HepG2 (cell line): Measurements from ENCODE around the gene SLC17A9. TPM values are rescaled to one million over a fixed set of nuclear protein-coding genes. Genes with fewer than 3 reads are reported as not detected.

Experiments
- CCDC6 ChIP-seq: sonication (generic); formaldehyde crosslinking; IDR thresholded peaks from 2 replicates; pipeline ENCODE4 v1.8.1; 2022; ENCODE audit warnings: mild to moderate bottlenecking, missing genetic modification reagents, moderate library complexity
- FOSL2 ChIP-seq: sonication (generic); formaldehyde crosslinking; IDR thresholded peaks from 2 replicates; pipeline ENCODE4 v1.4.0; 2020; ENCODE audit warnings: missing genetic modification reagents
- GFI1 ChIP-seq: sonication (generic); formaldehyde crosslinking; IDR thresholded peaks from 2 replicates; pipeline ENCODE4 v1.5.0; 2020; ENCODE audit warnings: missing genetic modification reagents, mild to moderate bottlenecking, borderline replicate concordance
- PAX8 ChIP-seq: sonication (generic); formaldehyde crosslinking; IDR thresholded peaks from 2 replicates; pipeline ENCODE4 v1.8.0; 2022; ENCODE audit warnings: mild to moderate bottlenecking, missing genetic modification reagents, borderline replicate concordance
- SAP130 ChIP-seq: IDR thresholded peaks from 2 replicates; pipeline ENCODE4 v1.6.1; 2016; ENCODE audit warnings: low read depth
- SOX6 ChIP-seq, 2 experiments: fragments of 450-650 bp in 1 of 2; sonication (generic) in 1 of 2; formaldehyde crosslinking in 1 of 2; IDR thresholded peaks; 2 replicates each; pipeline versions ENCODE4 v1.4.0 to v1.6.1; 2017 to 2020; ENCODE audit warnings: antibody characterized with exemption in 1 of 2, mild to moderate bottlenecking in 1 of 2, missing genetic modification reagents in 1 of 2
- XRCC5 ChIP-seq: fragments of 200-400 bp; formaldehyde crosslinking; optimal IDR thresholded peaks from 2 replicates; pipeline ENCODE3; 2017; ENCODE audit warnings: mild to moderate bottlenecking, low read length
- ZNF543 ChIP-seq: sonication (generic); formaldehyde crosslinking; IDR thresholded peaks from 2 replicates; pipeline ENCODE4 v1.4.0; 2020; ENCODE audit warnings: mild to moderate bottlenecking, missing genetic modification reagents
- ZNF546 ChIP-seq: sonication (generic); formaldehyde crosslinking; conservative IDR thresholded peaks from 2 replicates; pipeline ENCODE4 v1.8.1; 2023; ENCODE audit warnings: mild to moderate bottlenecking, missing genetic modification reagents
- ZSCAN25 ChIP-seq: sonication (generic); formaldehyde crosslinking; IDR thresholded peaks from 2 replicates; pipeline ENCODE4 v1.8.0; 2022; ENCODE audit warnings: mild to moderate bottlenecking, missing genetic modification reagents
- polyA plus RNA-seq, 8 experiments: library from polyadenylated mRNA; depleted of rRNA in 3 of 8; stranded (reverse) in 7 of 8; unstranded in 1 of 8; fragments of >200 nt; fragmentation: Illumina TruSeq in 4 of 8; extraction: Trizol in 4 of 8; gene quantifications; 2 replicates each; pipeline versions ENCODE4 v1.2.1 to v1.2.3, GENCODE V29; 2011 to 2016; ENCODE audit warnings: low read depth in 4 of 8, missing spikeins in 1 of 8, mixed read lengths in 1 of 8; ENCODE audit not compliant: insufficient read depth in 1 of 8
- total RNA-seq, 5 experiments: library from RNA; depleted of rRNA; stranded (reverse); fragments of >200 nt; fragmentation: Illumina TruSeq; extraction: Trizol; gene quantifications; 2 replicates each; pipeline ENCODE4 v1.2.3, GENCODE V29; 2016; ENCODE audit warnings: low read depth in 1 of 5
- TF ChIP-seq, protein P1 (sequence below): fragments of 450-650 bp; IDR thresholded peaks from 2 replicates; pipeline ENCODE4 v1.6.1; 2016
- TF ChIP-seq, protein P2 (sequence below): IDR thresholded peaks from 2 replicates; pipeline ENCODE4 v1.6.1; 2016; ENCODE audit warnings: mild to moderate bottlenecking, missing biosample characterization, missing genetic modification reagents
- TF ChIP-seq, protein P3 (sequence below), 2 experiments: sonication (generic) in 1 of 2; formaldehyde crosslinking in 1 of 2; IDR thresholded peaks; 2 replicates each; pipeline versions ENCODE4 v1.4.0 to v1.6.1; 2018 to 2020; ENCODE audit warnings: missing genetic modification reagents in 2 of 2, borderline replicate concordance in 1 of 2, low read depth in 1 of 2, mild to moderate bottlenecking in 1 of 2, missing biosample characterization in 1 of 2
- TF ChIP-seq, protein P4 (sequence below): sonication (generic); formaldehyde crosslinking; IDR thresholded peaks from 2 replicates; pipeline ENCODE4 v1.9.0; 2021; ENCODE audit warnings: mild to moderate bottlenecking, missing genetic modification reagents
- TF ChIP-seq, protein P5 (sequence below): sonication (generic); formaldehyde crosslinking; IDR thresholded peaks from 2 replicates; pipeline ENCODE4 v1.8.1; 2023; ENCODE audit warnings: mild to moderate bottlenecking, missing genetic modification reagents

The SLC17A9 gene
- total and polyA plus RNA-seq, 2 of the 13 experiments (the other 11 are each of a cell fraction or from before 2014, with no cell fraction given), result 110 to 191 TPM

DNA sequence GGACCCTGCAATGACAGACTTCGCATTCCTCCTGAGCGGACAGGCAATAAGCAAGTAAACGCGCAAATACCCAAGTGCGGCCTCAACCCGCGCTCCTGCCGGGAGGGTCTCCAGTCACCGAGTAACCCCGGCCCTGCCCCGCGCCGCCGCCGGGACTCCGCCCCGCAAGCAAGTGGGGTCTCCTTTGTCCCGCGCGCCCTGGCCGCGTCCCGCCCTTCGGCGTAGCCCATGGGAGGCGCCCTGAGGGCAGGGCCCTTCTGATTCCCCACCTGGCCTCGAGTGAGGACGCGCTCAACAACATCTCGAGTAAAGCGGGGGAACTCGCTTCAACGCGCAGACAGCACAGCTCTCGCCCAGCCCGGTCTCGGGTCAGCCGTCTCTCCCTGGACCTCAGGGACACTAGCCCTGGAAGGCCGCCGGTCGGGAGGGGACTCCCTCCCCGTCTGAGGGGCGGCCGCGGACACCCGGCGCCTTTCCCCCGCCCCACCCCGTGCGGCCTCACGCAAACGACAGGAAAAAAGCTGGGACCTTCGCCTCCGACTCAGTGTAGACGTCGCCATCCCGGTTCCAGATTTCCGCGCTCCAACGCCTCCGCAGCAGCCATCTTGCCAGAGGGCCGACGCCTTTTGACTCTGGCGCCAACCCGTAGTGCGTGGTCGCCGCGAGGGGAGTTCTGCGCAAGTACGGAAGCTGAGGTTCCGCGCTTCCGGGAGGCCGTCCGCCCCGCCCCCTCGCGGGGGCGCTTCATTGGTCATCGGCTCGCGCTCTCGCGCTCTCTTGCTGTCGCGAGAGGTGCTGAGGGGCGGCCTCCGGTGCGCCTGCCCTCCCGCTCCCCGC is 15.0 kb upstream of the SLC17A9 start (continued):
- TF ChIP-seq, protein P1, sequence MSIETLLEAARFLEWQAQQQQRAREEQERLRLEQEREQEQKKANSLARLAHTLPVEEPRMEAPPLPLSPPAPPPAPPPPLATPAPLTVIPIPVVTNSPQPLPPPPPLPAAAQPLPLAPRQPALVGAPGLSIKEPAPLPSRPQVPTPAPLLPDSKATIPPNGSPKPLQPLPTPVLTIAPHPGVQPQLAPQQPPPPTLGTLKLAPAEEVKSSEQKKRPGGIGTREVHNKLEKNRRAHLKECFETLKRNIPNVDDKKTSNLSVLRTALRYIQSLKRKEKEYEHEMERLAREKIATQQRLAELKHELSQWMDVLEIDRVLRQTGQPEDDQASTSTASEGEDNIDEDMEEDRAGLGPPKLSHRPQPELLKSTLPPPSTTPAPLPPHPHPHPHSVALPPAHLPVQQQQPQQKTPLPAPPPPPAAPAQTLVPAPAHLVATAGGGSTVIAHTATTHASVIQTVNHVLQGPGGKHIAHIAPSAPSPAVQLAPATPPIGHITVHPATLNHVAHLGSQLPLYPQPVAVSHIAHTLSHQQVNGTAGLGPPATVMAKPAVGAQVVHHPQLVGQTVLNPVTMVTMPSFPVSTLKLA, result peak; percentile 72
- TF ChIP-seq ZSCAN25 (CRISPR knock-in tag) (peak; percentile 51; the same call in 1 of the 2 replicates), ZNF546 (CRISPR knock-in tag) (peak; percentile 64; the same call in 1 of the 2 replicates), PAX8 (CRISPR knock-in tag) (no peak; the same call in 1 of the 2 replicates), FOSL2 (CRISPR knock-in tag) (peak; percentile 56), XRCC5 (no peak), SAP130 (CRISPR knock-in tag) (peak; percentile 100), SOX6 (IDR thresholded peaks at IDR 0.05) (no peak), SOX6 (CRISPR knock-in tag; IDR thresholded peaks at IDR 0.05) (peak; percentile 60), CCDC6 (CRISPR knock-in tag) (peak; percentile 83), GFI1 (CRISPR knock-in tag) (peak; percentile 72; the same call in 1 of the 2 replicates), ZNF543 (peak; percentile 92)
- TF ChIP-seq, protein P2, sequence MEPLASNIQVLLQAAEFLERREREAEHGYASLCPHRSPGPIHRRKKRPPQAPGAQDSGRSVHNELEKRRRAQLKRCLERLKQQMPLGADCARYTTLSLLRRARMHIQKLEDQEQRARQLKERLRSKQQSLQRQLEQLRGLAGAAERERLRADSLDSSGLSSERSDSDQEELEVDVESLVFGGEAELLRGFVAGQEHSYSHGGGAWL (CRISPR knock-in tag), result peak; percentile 93
- TF ChIP-seq, protein P3, sequence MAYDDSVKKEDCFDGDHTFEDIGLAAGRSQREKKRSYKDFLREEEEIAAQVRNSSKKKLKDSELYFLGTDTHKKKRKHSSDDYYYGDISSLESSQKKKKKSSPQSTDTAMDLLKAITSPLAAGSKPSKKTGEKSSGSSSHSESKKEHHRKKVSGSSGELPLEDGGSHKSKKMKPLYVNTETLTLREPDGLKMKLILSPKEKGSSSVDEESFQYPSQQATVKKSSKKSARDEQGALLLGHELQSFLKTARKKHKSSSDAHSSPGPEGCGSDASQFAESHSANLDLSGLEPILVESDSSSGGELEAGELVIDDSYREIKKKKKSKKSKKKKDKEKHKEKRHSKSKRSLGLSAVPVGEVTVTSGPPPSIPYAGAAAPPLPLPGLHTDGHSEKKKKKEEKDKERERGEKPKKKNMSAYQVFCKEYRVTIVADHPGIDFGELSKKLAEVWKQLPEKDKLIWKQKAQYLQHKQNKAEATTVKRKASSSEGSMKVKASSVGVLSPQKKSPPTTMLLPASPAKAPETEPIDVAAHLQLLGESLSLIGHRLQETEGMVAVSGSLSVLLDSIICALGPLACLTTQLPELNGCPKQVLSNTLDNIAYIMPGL (CRISPR knock-in tag; IDR thresholded peaks at IDR 0.05; ENCODE audit: borderline replicate concordance in 1 of 2, low read depth in 1 of 2), result peak; percentile 86 to 98
- TF ChIP-seq, protein P4, sequence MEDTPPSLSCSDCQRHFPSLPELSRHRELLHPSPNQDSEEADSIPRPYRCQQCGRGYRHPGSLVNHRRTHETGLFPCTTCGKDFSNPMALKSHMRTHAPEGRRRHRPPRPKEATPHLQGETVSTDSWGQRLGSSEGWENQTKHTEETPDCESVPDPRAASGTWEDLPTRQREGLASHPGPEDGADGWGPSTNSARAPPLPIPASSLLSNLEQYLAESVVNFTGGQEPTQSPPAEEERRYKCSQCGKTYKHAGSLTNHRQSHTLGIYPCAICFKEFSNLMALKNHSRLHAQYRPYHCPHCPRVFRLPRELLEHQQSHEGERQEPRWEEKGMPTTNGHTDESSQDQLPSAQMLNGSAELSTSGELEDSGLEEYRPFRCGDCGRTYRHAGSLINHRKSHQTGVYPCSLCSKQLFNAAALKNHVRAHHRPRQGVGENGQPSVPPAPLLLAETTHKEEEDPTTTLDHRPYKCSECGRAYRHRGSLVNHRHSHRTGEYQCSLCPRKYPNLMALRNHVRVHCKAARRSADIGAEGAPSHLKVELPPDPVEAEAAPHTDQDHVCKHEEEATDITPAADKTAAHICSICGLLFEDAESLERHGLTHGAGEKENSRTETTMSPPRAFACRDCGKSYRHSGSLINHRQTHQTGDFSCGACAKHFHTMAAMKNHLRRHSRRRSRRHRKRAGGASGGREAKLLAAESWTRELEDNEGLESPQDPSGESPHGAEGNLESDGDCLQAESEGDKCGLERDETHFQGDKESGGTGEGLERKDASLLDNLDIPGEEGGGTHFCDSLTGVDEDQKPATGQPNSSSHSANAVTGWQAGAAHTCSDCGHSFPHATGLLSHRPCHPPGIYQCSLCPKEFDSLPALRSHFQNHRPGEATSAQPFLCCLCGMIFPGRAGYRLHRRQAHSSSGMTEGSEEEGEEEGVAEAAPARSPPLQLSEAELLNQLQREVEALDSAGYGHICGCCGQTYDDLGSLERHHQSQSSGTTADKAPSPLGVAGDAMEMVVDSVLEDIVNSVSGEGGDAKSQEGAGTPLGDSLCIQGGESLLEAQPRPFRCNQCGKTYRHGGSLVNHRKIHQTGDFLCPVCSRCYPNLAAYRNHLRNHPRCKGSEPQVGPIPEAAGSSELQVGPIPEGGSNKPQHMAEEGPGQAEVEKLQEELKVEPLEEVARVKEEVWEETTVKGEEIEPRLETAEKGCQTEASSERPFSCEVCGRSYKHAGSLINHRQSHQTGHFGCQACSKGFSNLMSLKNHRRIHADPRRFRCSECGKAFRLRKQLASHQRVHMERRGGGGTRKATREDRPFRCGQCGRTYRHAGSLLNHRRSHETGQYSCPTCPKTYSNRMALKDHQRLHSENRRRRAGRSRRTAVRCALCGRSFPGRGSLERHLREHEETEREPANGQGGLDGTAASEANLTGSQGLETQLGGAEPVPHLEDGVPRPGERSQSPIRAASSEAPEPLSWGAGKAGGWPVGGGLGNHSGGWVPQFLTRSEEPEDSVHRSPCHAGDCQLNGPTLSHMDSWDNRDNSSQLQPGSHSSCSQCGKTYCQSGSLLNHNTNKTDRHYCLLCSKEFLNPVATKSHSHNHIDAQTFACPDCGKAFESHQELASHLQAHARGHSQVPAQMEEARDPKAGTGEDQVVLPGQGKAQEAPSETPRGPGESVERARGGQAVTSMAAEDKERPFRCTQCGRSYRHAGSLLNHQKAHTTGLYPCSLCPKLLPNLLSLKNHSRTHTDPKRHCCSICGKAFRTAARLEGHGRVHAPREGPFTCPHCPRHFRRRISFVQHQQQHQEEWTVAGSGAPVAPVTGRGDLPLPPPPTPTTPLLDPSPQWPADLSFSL, result no peak; the same call in 1 of the 2 replicates
- TF ChIP-seq, protein P5, sequence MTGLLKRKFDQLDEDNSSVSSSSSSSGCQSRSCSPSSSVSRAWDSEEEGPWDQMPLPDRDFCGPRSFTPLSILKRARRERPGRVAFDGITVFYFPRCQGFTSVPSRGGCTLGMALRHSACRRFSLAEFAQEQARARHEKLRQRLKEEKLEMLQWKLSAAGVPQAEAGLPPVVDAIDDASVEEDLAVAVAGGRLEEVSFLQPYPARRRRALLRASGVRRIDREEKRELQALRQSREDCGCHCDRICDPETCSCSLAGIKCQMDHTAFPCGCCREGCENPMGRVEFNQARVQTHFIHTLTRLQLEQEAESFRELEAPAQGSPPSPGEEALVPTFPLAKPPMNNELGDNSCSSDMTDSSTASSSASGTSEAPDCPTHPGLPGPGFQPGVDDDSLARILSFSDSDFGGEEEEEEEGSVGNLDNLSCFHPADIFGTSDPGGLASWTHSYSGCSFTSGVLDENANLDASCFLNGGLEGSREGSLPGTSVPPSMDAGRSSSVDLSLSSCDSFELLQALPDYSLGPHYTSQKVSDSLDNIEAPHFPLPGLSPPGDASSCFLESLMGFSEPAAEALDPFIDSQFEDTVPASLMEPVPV (CRISPR knock-in tag), result peak; percentile 94
